Smooth muscle cell (in vitro differentiated cells): ENCODE measurements around the gene ATG4B. TPM values are rescaled to one million over a fixed set of nuclear protein-coding genes. Genes with fewer than 3 reads are reported as not detected.

Experiments
- DNase-seq: peaks from one replicate; lab custom pipeline; 2025; ENCODE audit not compliant: unreplicated experiment; lab: John Stamatoyannopoulos, UW
- H2AFZ ChIP-seq: fragments of 200-600 bp; sonication (generic); 2 replicates; pipeline ENCODE4 v1.6.0; 2016; ENCODE audit warnings: antibody characterized with exemption, low read depth, mild to moderate bottlenecking
- H3F3A ChIP-seq: fragments of 200-600 bp; sonication (generic); 2 replicates; pipeline ENCODE4 v1.6.0; 2017; ENCODE audit warnings: antibody characterized with exemption, low read depth
- H3K27ac ChIP-seq: fragments of 200-600 bp; sonication (generic); 2 replicates; pipeline ENCODE4 v1.5.1; 2016; ENCODE audit warnings: low read depth, mild to moderate bottlenecking
- H3K27me3 ChIP-seq: fragments of 200-600 bp; sonication (generic); 2 replicates; pipeline ENCODE4 v1.6.1; 2016; ENCODE audit warnings: low read depth, mild to moderate bottlenecking
- H3K36me3 ChIP-seq: fragments of 200-600 bp; sonication (generic); 2 replicates; pipeline ENCODE4 v1.5.1; 2016; ENCODE audit warnings: low read depth
- H3K4me1 ChIP-seq: fragments of 200-600 bp; sonication (generic); 2 replicates; pipeline ENCODE4 v1.5.1; 2016; ENCODE audit warnings: low read depth
- H3K4me2 ChIP-seq: fragments of 200-600 bp; sonication (generic); 2 replicates; pipeline ENCODE4 v1.6.0; 2016; ENCODE audit warnings: mild to moderate bottlenecking
- H3K4me3 ChIP-seq: fragments of 200-600 bp; sonication (generic); 2 replicates; pipeline ENCODE4 v1.5.1; 2016; ENCODE audit warnings: mild to moderate bottlenecking
- H3K79me2 ChIP-seq: fragments of 200-600 bp; sonication (generic); 2 replicates; pipeline ENCODE4 v1.6.0; 2016; ENCODE audit warnings: low read depth, mild to moderate bottlenecking
- H3K9ac ChIP-seq: fragments of 200-600 bp; sonication (generic); 2 replicates; pipeline ENCODE4 v1.6.0; 2016; ENCODE audit warnings: low read depth
- H3K9me3 ChIP-seq: fragments of 200-600 bp; sonication (generic); replicated peaks from 2 replicates; pipeline ENCODE4 v1.5.1; 2016; ENCODE audit warnings: low read depth
- H4K20me1 ChIP-seq: fragments of 200-600 bp; sonication (generic); 2 replicates; pipeline ENCODE4 v1.6.0; 2016; ENCODE audit warnings: low read depth
- WGBS: methylation state at CpG from one replicate; pipeline ENCODE4 v1.1.7; 2016; ENCODE audit warnings: low lambda C conversion rate; 5-methylcytosine and 5-hydroxymethylcytosine counted together
- polyA plus RNA-seq: library from polyadenylated mRNA; unstranded; fragments of >200 nt; fragmentation: Nextera tagmentation; extraction: Ambion mirVana; gene quantifications from 2 replicates; pipeline ENCODE4 v1.2.1, GENCODE V29; 2016
- total RNA-seq: library from RNA; depleted of rRNA; stranded (reverse); fragments of >200 nt; gene quantifications from 2 replicates; pipeline ENCODE4 v1.2.3, GENCODE V29; 2014
- TF ChIP-seq, protein P1 (sequence below): fragments of 200-600 bp; sonication (generic); IDR thresholded peaks from 2 replicates; pipeline ENCODE4 v1.5.1; 2017; ENCODE audit warnings: borderline replicate concordance, mild to moderate bottlenecking, antibody characterized with exemption; ENCODE audit not compliant: insufficient read depth, poor library complexity, severe bottlenecking

Gene ATG4B
- total and polyA plus RNA-seq, 2 experiments from 2014 or later: 70.3 to 91.3 TPM

DNA sequence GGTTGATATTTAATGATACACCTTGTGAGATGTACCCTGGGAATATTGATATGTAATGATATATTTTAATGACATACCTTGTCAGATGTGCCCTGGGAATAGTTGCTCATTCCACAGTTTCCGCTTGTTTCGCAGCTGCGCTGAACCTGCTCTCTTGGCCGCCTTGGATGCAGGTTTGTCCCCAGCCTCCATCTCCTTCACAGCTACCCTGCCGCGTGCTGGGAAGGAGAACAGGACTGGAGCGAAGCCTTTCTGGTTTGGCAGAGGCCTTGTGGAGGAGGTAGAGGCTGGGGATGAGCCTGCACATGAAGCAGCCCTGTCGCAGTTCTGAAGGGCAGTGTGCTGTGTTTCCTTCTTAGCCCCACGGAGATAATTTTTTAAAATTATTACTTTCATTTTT lies 14.6 kb downstream of the ATG4B start:
- Histone ChIP-seq H2AFZ (no peak overlapping the region), H3K36me3 (no peaks in the 10 kb centered on the region), H3K4me1 (no peaks in the 10 kb centered on the region), H3K4me3 (no peak overlapping the region), H3K79me2 (peaks cover 36% of the 10 kb centered on the region), H3K9ac (no peak overlapping the region), H3F3A (no peaks in the 10 kb centered on the region), H3K27ac (no peak overlapping the region), H3K27me3 (no peaks in the 10 kb centered on the region), H3K4me2 (no peak overlapping the region), H4K20me1 (peaks cover 59% of the 10 kb centered on the region), H3K9me3 (no peaks in the 10 kb centered on the region)
- no peak for DNase-seq
- 98% methylated on average over 9 of the region's 9 CpGs for WGBS
- TF ChIP-seq, protein P1, sequence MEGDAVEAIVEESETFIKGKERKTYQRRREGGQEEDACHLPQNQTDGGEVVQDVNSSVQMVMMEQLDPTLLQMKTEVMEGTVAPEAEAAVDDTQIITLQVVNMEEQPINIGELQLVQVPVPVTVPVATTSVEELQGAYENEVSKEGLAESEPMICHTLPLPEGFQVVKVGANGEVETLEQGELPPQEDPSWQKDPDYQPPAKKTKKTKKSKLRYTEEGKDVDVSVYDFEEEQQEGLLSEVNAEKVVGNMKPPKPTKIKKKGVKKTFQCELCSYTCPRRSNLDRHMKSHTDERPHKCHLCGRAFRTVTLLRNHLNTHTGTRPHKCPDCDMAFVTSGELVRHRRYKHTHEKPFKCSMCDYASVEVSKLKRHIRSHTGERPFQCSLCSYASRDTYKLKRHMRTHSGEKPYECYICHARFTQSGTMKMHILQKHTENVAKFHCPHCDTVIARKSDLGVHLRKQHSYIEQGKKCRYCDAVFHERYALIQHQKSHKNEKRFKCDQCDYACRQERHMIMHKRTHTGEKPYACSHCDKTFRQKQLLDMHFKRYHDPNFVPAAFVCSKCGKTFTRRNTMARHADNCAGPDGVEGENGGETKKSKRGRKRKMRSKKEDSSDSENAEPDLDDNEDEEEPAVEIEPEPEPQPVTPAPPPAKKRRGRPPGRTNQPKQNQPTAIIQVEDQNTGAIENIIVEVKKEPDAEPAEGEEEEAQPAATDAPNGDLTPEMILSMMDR: no peak

DNA sequence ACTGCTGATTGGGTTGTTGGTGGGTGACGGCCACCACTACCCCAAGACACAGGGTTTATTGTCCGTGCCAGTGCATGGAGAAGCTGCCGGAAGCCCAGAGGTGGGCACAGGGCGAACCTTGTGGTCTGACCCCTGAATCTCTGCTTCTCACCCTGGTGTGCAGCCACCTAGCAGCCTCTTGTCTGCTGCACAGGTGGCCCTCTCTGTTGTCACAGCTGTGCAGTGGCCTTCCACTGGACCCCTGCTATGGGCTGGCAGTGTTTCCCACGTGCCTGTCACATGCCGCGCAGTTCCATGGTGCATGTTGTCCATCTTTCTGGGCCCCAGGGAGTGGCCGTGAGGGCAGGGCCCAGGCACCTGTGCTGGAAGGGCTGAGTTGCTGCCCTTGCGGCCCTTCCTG lies 15.2 kb downstream of the ATG4B start:
- Histone ChIP-seq H3K4me2 (no peak overlapping the region), H3K4me1 (no peaks in the 10 kb centered on the region), H3K36me3 (no peaks in the 10 kb centered on the region), H3K27ac (no peak overlapping the region), H3K9ac (no peak overlapping the region), H3K4me3 (no peak overlapping the region), H2AFZ (no peak overlapping the region), H4K20me1 (peaks cover 53% of the 10 kb centered on the region), H3K9me3 (no peaks in the 10 kb centered on the region), H3K79me2 (peaks cover 30% of the 10 kb centered on the region), H3K27me3 (no peaks in the 10 kb centered on the region), H3F3A (no peaks in the 10 kb centered on the region)
- DNase-seq: no peak
- 97% methylated on average over 9 of the region's 9 CpGs for WGBS
- TF ChIP-seq, protein P1: no peak

DNA sequence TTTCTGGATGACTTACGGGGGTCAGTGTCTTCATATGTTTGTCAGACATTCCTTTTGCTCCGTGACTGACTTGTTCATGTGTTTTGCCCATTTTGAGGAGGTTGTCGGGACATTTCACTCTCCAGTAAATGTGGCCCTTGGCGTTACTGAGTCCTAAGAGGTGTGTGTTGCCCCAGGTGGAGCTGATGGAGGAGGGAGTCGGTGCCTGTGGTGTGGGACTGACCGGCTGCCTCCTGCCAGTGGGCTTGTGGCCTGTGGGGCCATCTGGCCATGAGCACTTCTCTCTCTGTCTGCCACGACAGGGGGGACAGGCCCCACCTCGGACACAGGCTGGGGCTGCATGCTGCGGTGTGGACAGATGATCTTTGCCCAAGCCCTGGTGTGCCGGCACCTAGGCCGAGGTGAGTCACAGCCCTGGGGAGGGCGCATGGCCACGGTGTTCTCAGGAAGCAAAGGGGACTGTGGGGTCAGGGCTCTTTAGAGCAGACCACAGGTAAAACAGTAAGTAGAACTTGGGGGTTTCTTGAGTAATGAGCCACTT lies 15.8 kb downstream of the ATG4B start:
- Histone ChIP-seq H3F3A (no peaks in the 10 kb centered on the region), H3K9ac (no peak overlapping the region), H3K4me3 (no peak overlapping the region), H3K9me3 (no peaks in the 10 kb centered on the region), H4K20me1 (peaks cover 48% of the 10 kb centered on the region), H3K4me2 (no peak overlapping the region), H3K4me1 (no peaks in the 10 kb centered on the region), H3K36me3 (no peaks in the 10 kb centered on the region), H3K27ac (no peak overlapping the region), H3K27me3 (no peaks in the 10 kb centered on the region), H3K79me2 (peaks cover 24% of the 10 kb centered on the region), H2AFZ (no peak overlapping the region)
- WGBS: 98% methylated on average over 13 of the region's 13 CpGs
- TF ChIP-seq, protein P1: no peak
- no peak for DNase-seq

DNA sequence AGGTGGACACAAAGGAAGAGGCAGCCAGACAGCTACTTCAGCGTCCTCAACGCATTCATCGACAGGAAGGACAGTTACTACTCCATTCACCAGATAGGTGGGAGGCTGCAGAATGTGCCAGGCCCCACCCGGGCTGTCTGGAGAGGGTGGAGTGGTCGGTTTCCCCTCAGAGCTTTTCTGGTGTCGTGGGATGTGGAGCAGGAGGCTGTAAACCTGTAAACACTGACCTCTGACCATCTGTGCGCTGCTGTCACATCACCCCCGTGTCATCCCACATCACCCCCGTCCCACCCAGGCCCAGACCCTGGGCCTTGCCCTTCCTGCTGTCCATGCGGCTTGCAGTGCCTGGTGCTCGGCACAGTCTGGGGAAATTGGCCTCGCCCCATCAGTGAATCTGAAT lies 17.1 kb downstream of the ATG4B start:
- Histone ChIP-seq H3K27me3 (no peaks in the 10 kb centered on the region), H3K4me3 (no peak overlapping the region), H3F3A (no peaks in the 10 kb centered on the region), H3K9ac (no peak overlapping the region), H3K9me3 (no peaks in the 10 kb centered on the region), H3K27ac (no peak overlapping the region), H3K79me2 (peaks cover 12% of the 10 kb centered on the region), H2AFZ (no peak overlapping the region), H3K4me1 (no peaks in the 10 kb centered on the region), H3K36me3 (no peaks in the 10 kb centered on the region), H3K4me2 (no peak overlapping the region), H4K20me1 (peaks cover 35% of the 10 kb centered on the region)
- TF ChIP-seq, protein P1: no peak
- 95% methylated on average over 12 of the region's 12 CpGs for WGBS
- no peak for DNase-seq
